GM18909 (cell line): Measurements from ENCODE around the gene ABHD11.
"Not testable (repeated sequence)": the region's sequence is repeated elsewhere in the genome, so short reads cannot be mapped to it uniquely, and the experiment has no call there.

Experiments
- ATAC-seq: cut with Tn5 transposase; IDR thresholded peaks from one replicate; pipeline ENCODE4 v1.9.1; 2021; ENCODE audit warnings: mild to moderate bottlenecking; ENCODE audit not compliant: unreplicated experiment, poor library complexity

The ABHD11 gene

GRCh38 chr7:73746378-73746777, 7.8 kb upstream of the ABHD11 start:
- ATAC-seq: no peak

- no peak for ATAC-seq
Observed at GRCh38 chr7:73742753-73743641, 4.4 kb upstream of the ABHD11 start.

GRCh38 chr7:73742338-73742752, 3.7 kb upstream of the ABHD11 start:
- ATAC-seq: no peak

GRCh38 chr7:73741600-73741999, 3.0 kb upstream of the ABHD11 start:
- no peak for ATAC-seq

- no peak for ATAC-seq
Observed at GRCh38 chr7:73740771-73741170, 2.2 kb upstream of the ABHD11 start.

GRCh38 chr7:73740212-73740611, 1.6 kb upstream of the ABHD11 start:
- ATAC-seq: no peak

- ATAC-seq: peak; percentile 3
Observed at GRCh38 chr7:73739387-73739767, 775 bp upstream of the ABHD11 start.

- peak; percentile 14 for ATAC-seq
Observed at GRCh38 chr7:73738220-73738611, 386 bp downstream of the ABHD11 start.

- no peak for ATAC-seq
Observed at GRCh38 chr7:73737491-73738219, 947 bp downstream of the ABHD11 start.

- no peak for ATAC-seq
Observed at GRCh38 chr7:73736885-73737284, 1.7 kb downstream of the ABHD11 start.

- no peak for ATAC-seq
Observed at GRCh38 chr7:73735528-73735905, 3.1 kb downstream of the ABHD11 start.

- peak; percentile 34 for ATAC-seq
Observed at GRCh38 chr7:73734619-73735527, 3.7 kb downstream of the ABHD11 start.

GRCh38 chr7:73732397-73732796, 6.2 kb downstream of the ABHD11 start:
- no peak for ATAC-seq

- ATAC-seq: no peak
Observed at GRCh38 chr7:73730485-73730884, 8.1 kb downstream of the ABHD11 start.

- no peak for ATAC-seq
Observed at GRCh38 chr7:73728551-73728950, 10.1 kb downstream of the ABHD11 start.

- no peak for ATAC-seq
Observed at GRCh38 chr7:73727952-73728351, 10.7 kb downstream of the ABHD11 start.

- ATAC-seq: peak; percentile 20
Observed at GRCh38 chr7:73726083-73726466, 12.5 kb downstream of the ABHD11 start.

GRCh38 chr7:73723813-73724212, 14.8 kb downstream of the ABHD11 start:
- ATAC-seq: no peak

GRCh38 chr7:73722785-73723184, 15.8 kb downstream of the ABHD11 start:
- ATAC-seq: no peak

- not testable (repeated sequence) for ATAC-seq
Observed at GRCh38 chr7:73722182-73722581, 16.4 kb downstream of the ABHD11 start.
